ENCODE results near the gene CSMD2.

Gene CSMD2

DNA sequence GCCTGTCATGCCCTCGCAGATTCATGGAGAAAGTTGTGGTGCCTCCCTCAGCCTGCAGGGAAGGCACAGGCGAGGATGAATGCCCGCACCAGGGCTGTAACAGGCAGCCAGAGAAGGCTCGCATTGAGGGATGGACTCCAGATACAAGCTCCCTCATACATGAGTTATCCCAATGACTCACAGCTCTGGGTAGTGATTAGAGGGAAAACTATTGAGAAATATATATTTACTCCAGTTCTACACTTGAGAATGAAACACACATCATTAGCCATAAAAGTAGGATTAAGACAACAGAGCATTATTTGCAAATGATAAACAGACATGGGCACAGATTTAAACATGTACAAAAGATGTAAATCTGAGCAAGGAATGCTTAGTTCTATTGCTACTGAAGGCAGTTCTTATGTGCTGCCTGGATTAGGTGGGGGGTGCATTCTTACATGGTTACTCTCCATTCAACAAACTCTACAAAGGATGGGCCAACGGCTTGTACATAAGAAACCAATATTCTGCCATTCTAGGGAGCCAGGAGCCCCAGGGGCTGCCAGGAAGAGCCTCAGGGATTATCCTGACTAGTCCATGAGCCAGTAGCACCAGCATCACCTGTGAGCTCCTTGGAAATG is 97.9 kb downstream of the CSMD2 start:
- no peak for ATAC-seq (ENCODE audit: low read depth)
- Mint-ChIP-seq H3K4me3 (no peak overlapping the region), H3K36me3 (no peaks in the 10 kb centered on the region), H3K27ac (no peak overlapping the region), H3K9me3 (peaks cover 8% of the 10 kb centered on the region), H3K27me3 (peaks cover 3% of the 10 kb centered on the region), H3K4me1 (no peaks in the 10 kb centered on the region)
- no peak for DNase-seq (ENCODE audit: low spot score in 2 of 2)

GRCh38 chr1:34066166-34066565 is 98.9 kb downstream of the CSMD2 start:
- ATAC-seq (ENCODE audit: low read depth) (no peak), DNase-seq (ENCODE audit: low spot score in 2 of 2) (no peak)
- Mint-ChIP-seq H3K4me3 (no peak overlapping the region), H3K27me3 (peaks cover 5% of the 10 kb centered on the region), H3K36me3 (no peaks in the 10 kb centered on the region), H3K27ac (no peak overlapping the region), H3K4me1 (no peaks in the 10 kb centered on the region), H3K9me3 (peaks cover 8% of the 10 kb centered on the region)

- Mint-ChIP-seq H3K4me1 (no peaks in the 10 kb centered on the region), H3K27ac (no peak overlapping the region), H3K27me3 (peaks cover 5% of the 10 kb centered on the region), H3K4me3 (no peak overlapping the region), H3K36me3 (no peaks in the 10 kb centered on the region), H3K9me3 (peaks cover 8% of the 10 kb centered on the region)
- ATAC-seq (ENCODE audit: low read depth) (no peak), DNase-seq (ENCODE audit: low spot score in 2 of 2) (no peak)
Measured at GRCh38 chr1:34065498-34065897, 99.5 kb downstream of the CSMD2 start.

- peaks cover 6% of the 10 kb centered on the region for H3K27me3 Mint-ChIP-seq
- H3K9me3 Mint-ChIP-seq: peaks cover 6% of the 10 kb centered on the region
- DNase-seq (ENCODE audit: low spot score in 2 of 2) (no peak), ATAC-seq (ENCODE audit: low read depth) (no peak)
- H3K27ac Mint-ChIP-seq: no peak overlapping the region
- no peaks in the 10 kb centered on the region for H3K36me3 Mint-ChIP-seq
- no peaks in the 10 kb centered on the region for H3K4me1 Mint-ChIP-seq
- no peak overlapping the region for H3K4me3 Mint-ChIP-seq
Measured at GRCh38 chr1:34060901-34061415, 104.1 kb downstream of the CSMD2 start.

- DNase-seq (ENCODE audit: low spot score in 2 of 2): no peak
Measured at GRCh38 chr1:34060187-34060730, 104.8 kb downstream of the CSMD2 start.

GRCh38 chr1:34057347-34058130 is 107.5 kb downstream of the CSMD2 start:
- peaks cover 9% of the 10 kb centered on the region for H3K27me3 Mint-ChIP-seq
- H3K4me3 Mint-ChIP-seq: no peak overlapping the region
- no peak for DNase-seq (ENCODE audit: low spot score in 2 of 2)
- no peaks in the 10 kb centered on the region for H3K36me3 Mint-ChIP-seq
- H3K4me1 Mint-ChIP-seq: no peaks in the 10 kb centered on the region
- ATAC-seq (ENCODE audit: low read depth): no peak
- no peak overlapping the region for H3K27ac Mint-ChIP-seq
- H3K9me3 Mint-ChIP-seq: peaks cover 1% of the 10 kb centered on the region

More at GRCh38 chr1:34060187-34060730, 104.8 kb downstream of the CSMD2 start:
- H3K27me3 Mint-ChIP-seq: peaks cover 6% of the 10 kb centered on the region
- H3K27ac Mint-ChIP-seq: no peak overlapping the region
- H3K4me3 Mint-ChIP-seq: no peak overlapping the region
- no peak for ATAC-seq (ENCODE audit: low read depth)
- peaks cover 5% of the 10 kb centered on the region for H3K9me3 Mint-ChIP-seq
- H3K4me1 Mint-ChIP-seq: no peaks in the 10 kb centered on the region
- H3K36me3 Mint-ChIP-seq: no peaks in the 10 kb centered on the region

GRCh38 chr1:34055818-34056217 is 109.2 kb downstream of the CSMD2 start:
- H3K4me1 Mint-ChIP-seq: no peaks in the 10 kb centered on the region
- H3K36me3 Mint-ChIP-seq: no peaks in the 10 kb centered on the region
- H3K27ac Mint-ChIP-seq: no peak overlapping the region
- H3K27me3 Mint-ChIP-seq: peaks cover 8% of the 10 kb centered on the region
- no peak overlapping the region for H3K4me3 Mint-ChIP-seq
- H3K9me3 Mint-ChIP-seq: no peaks in the 10 kb centered on the region
- DNase-seq (ENCODE audit: low spot score in 2 of 2): no peak
- ATAC-seq (ENCODE audit: low read depth): no peak

GRCh38 chr1:34054920-34055319 is 110.1 kb downstream of the CSMD2 start:
- no peak overlapping the region for H3K4me3 Mint-ChIP-seq

DNA sequence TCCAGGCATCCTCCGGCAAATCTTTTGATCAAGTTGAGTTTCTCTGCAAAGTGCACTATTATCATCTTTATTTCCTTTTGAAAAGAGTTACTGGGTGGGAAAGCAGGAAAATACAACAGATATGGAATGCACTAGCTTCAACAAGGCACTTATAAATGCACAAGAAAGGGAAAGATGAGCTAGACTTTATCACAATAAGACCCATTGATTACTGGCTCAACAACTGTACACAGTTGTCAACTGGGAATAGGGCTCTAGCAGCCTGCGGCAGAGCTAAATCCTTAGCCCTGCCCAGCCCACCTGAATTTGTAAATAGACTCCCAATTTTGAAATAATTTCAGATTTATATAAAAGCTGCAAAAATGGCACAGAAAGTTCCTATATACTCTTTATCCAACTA is 111.4 kb downstream of the CSMD2 start:
- no peak overlapping the region for H3K27ac Mint-ChIP-seq
- H3K4me3 Mint-ChIP-seq: no peak overlapping the region

More at GRCh38 chr1:34054920-34055319, 110.1 kb downstream of the CSMD2 start:
- ATAC-seq (ENCODE audit: low read depth) (no peak), DNase-seq (ENCODE audit: low spot score in 2 of 2) (no peak)
- no peaks in the 10 kb centered on the region for H3K9me3 Mint-ChIP-seq
- H3K36me3 Mint-ChIP-seq: no peaks in the 10 kb centered on the region
- H3K27ac Mint-ChIP-seq: no peak overlapping the region
- H3K4me1 Mint-ChIP-seq: no peaks in the 10 kb centered on the region
- H3K27me3 Mint-ChIP-seq: peaks cover 7% of the 10 kb centered on the region

DNA sequence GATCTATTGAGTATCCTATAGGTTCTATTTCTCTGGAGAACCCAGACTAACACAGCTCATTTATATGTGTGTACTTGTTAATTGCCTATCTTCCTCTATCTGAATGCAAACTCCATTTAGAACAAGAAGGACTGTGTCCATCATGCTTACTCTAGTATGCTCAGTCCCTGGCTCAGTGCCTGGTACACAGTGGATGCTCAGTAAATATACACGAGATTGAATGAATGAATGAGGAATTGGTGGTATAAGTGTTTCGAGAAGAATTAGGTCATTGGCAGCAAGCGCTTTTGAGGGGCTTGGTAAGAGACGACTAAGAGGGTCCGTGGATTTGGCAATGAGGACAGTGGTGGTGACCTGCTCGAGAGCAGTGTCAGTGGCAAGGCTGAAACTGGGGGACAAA is 112.5 kb downstream of the CSMD2 start:
- ATAC-seq (ENCODE audit: low read depth): no peak
- DNase-seq (ENCODE audit: low spot score in 2 of 2): no peak
- H3K4me3 Mint-ChIP-seq: no peak overlapping the region
- H3K4me1 Mint-ChIP-seq: no peaks in the 10 kb centered on the region
- no peaks in the 10 kb centered on the region for H3K36me3 Mint-ChIP-seq
- H3K27me3 Mint-ChIP-seq: peaks cover 7% of the 10 kb centered on the region
- no peak overlapping the region for H3K27ac Mint-ChIP-seq
- H3K9me3 Mint-ChIP-seq: peaks cover 2% of the 10 kb centered on the region

More for the DNA sequence above, 111.4 kb downstream of the CSMD2 start:
- Mint-ChIP-seq H3K27me3 (peaks cover 7% of the 10 kb centered on the region), H3K4me1 (no peaks in the 10 kb centered on the region), H3K36me3 (no peaks in the 10 kb centered on the region), H3K9me3 (peaks cover 2% of the 10 kb centered on the region)
- no peak for ATAC-seq (ENCODE audit: low read depth)
- no peak for DNase-seq (ENCODE audit: low spot score in 2 of 2)

DNA sequence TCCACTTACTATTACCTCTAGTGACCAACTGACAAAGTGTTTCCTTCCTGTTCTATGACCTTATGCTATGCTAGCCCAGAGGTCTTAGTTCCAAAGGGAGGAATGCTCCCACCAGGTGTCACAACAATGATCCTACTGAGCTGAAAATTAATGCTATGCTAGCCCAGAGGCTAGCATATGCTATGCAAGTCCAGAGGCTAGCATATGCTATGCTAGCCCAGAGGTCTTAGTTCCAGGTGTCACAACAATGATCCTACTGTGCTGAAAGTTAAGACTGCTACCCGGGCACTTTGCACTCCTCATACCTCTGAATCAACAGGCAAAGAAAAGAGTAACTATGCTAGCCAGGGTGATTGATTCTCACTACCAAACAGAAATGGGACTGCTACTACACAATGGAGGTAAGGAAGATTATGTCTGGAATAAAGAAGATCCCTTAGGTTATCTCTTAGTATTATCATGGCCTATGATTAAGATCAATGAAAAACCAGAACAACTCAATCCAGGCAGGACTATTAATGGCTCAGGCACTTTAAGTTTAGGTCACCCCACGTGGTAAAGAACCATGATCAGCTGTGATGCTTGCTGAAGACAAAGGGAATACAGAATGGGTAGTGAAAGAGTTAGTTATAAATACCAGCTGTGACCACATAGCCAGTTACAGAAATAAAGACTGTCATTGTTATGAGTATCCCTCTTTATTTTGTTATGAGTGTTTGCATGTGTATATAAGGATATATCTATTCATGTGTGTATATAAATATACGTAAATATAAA is 114.1 kb downstream of the CSMD2 start:
- no peak overlapping the region for H3K4me3 Mint-ChIP-seq
- H3K27me3 Mint-ChIP-seq: peaks cover 14% of the 10 kb centered on the region
- H3K36me3 Mint-ChIP-seq: no peaks in the 10 kb centered on the region
- no peak for DNase-seq (ENCODE audit: low spot score in 2 of 2)
- H3K4me1 Mint-ChIP-seq: no peaks in the 10 kb centered on the region
- no peak for ATAC-seq (ENCODE audit: low read depth)
- no peak overlapping the region for H3K27ac Mint-ChIP-seq
- peaks cover 6% of the 10 kb centered on the region for H3K9me3 Mint-ChIP-seq

DNA sequence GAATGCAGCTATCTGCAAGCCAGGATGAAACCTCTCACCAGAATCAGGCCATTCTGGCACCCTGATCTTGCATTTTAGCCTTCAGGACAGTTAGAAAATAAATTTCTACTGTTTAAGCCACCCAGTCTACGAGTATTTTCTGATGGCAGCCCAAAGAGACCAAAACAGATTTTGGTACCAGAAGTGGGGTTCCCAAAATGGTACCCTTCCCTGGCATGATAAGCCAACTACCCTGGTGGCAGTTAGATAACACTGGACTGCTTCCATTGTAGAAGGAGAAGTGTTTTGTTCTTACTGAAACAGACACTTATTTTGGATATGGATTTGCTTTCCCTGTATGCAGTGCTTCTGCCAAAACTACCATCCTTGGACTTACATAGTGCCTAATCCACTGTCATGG is 115.0 kb downstream of the CSMD2 start:
- Mint-ChIP-seq H3K27me3 (peaks cover 14% of the 10 kb centered on the region), H3K4me1 (no peaks in the 10 kb centered on the region), H3K4me3 (no peak overlapping the region)

GRCh38 chr1:34049477-34049876 is 115.6 kb downstream of the CSMD2 start:
- Mint-ChIP-seq H3K27ac (no peak overlapping the region), H3K4me3 (no peak overlapping the region), H3K4me1 (no peaks in the 10 kb centered on the region), H3K9me3 (peaks cover 6% of the 10 kb centered on the region), H3K27me3 (peaks cover 14% of the 10 kb centered on the region), H3K36me3 (no peaks in the 10 kb centered on the region)
- ATAC-seq (ENCODE audit: low read depth): no peak
- DNase-seq (ENCODE audit: low spot score in 2 of 2): no peak

More for the DNA sequence above, 115.0 kb downstream of the CSMD2 start:
- Mint-ChIP-seq H3K9me3 (peaks cover 6% of the 10 kb centered on the region), H3K27ac (no peak overlapping the region), H3K36me3 (no peaks in the 10 kb centered on the region)
- ATAC-seq (ENCODE audit: low read depth): no peak
- no peak for DNase-seq (ENCODE audit: low spot score in 2 of 2)

- Mint-ChIP-seq H3K27me3 (no peaks in the 10 kb centered on the region), H3K27ac (no peak overlapping the region), H3K4me1 (no peaks in the 10 kb centered on the region), H3K4me3 (no peak overlapping the region), H3K36me3 (no peaks in the 10 kb centered on the region), H3K9me3 (no peaks in the 10 kb centered on the region)
- DNase-seq (ENCODE audit: low spot score in 2 of 2) (no peak), ATAC-seq (ENCODE audit: low read depth) (no peak)
Measured at GRCh38 chr1:34037856-34038255, 127.2 kb downstream of the CSMD2 start.

Measured in memory B cell (primary cell).